H1 (cell line): ENCODE results near the gene KRTAP4-2. TPM values are rescaled to one million over a fixed set of nuclear protein-coding genes. Genes with fewer than 3 reads are reported as not detected.

ENCODE experiments used
- CTCF ChIA-PET: fragments of 300-600 bp; sonication (Branson Sonifier 250); formaldehyde crosslinking; loops from one replicate; lab custom pipeline; 2021; ENCODE audit not compliant: partially characterized antibody; lab: Charles Lee
- POLR2A ChIA-PET: fragments of 300-600 bp; sonication (Branson Sonifier 250); formaldehyde crosslinking; loops from one replicate; lab custom pipeline; 2021; ENCODE audit warnings: inconsistent platforms; ENCODE audit not compliant: partially characterized antibody; lab: Charles Lee
- DNase-seq, 2 experiments: peaks; one replicate each; pipeline versions ENCODE4 v3.0.0 to v3.0.0-alpha.2; 2010 to 2022; ENCODE audit warnings: low spot score in 2 of 2, low read depth in 1 of 2, mixed read lengths in 1 of 2
- FAIRE-seq: peaks from 2 replicates; lab custom pipeline; 2011; peaks lifted over from hg19 to GRCh38; lab: Jason Lieb, UNC
- H2AFZ ChIP-seq: 2 replicates; pipeline ENCODE4 v1.8.1; 2012; ENCODE audit warnings: low read length, inconsistent platforms
- H2AK5ac ChIP-seq: 2 replicates; pipeline ENCODE4 v1.6.1; 2013; ENCODE audit warnings: low read depth, low read length
- H2BK120ac ChIP-seq: replicated peaks from 2 replicates; pipeline ENCODE3; 2013; ENCODE audit warnings: low read depth, low read length, inconsistent platforms
- H2BK12ac ChIP-seq: 2 replicates; pipeline ENCODE4 v1.6.1; 2013; ENCODE audit warnings: low read depth, low read length
- H2BK15ac ChIP-seq: 2 replicates; pipeline ENCODE4 v1.6.1; 2013; ENCODE audit warnings: low read length
- H2BK20ac ChIP-seq: 2 replicates; pipeline ENCODE4 v1.6.1; 2013; ENCODE audit warnings: low read length
- H2BK5ac ChIP-seq: 2 replicates; pipeline ENCODE4 v1.6.1; 2013; ENCODE audit warnings: low read depth, low read length
- H3K14ac ChIP-seq: 2 replicates; pipeline ENCODE4 v1.6.1; 2013; ENCODE audit warnings: inconsistent platforms; ENCODE audit not compliant: insufficient read length
- H3K18ac ChIP-seq: 2 replicates; pipeline ENCODE4 v1.6.1; 2013; ENCODE audit warnings: low read length; ENCODE audit errors: extremely low read depth
- H3K23ac ChIP-seq: 2 replicates; pipeline ENCODE4 v1.6.1; 2013; ENCODE audit warnings: inconsistent platforms; ENCODE audit not compliant: insufficient read length
- H3K23me2 ChIP-seq: 2 replicates; pipeline ENCODE4 v1.6.1; 2013; ENCODE audit warnings: low read depth, low read length
- H3K27ac ChIP-seq: 2 replicates; pipeline ENCODE4 v1.6.1; 2011; ENCODE audit warnings: low read depth, low read length, inconsistent platforms
- H3K27me3 ChIP-seq, 4 experiments: replicated peaks in 1 of 4; 1 replicate in 1 of 4; 2 replicates in 3 of 4; pipeline versions ENCODE4 v1.6.1 to v1.8.1; 2011 to 2013; ENCODE audit warnings: low read length in 3 of 4, mild to moderate bottlenecking in 3 of 4, inconsistent platforms in 2 of 4, mixed read lengths in 2 of 4, moderate library complexity in 1 of 4; ENCODE audit not compliant: control insufficient read depth in 3 of 4, insufficient read depth in 3 of 4; ENCODE audit errors: extremely low read depth in 1 of 4
- H3K36me3 ChIP-seq, 4 experiments: 2 replicates each; pipeline versions ENCODE4 v1.6.1 to v1.8.1; 2011 to 2013; ENCODE audit warnings: mild to moderate bottlenecking in 4 of 4, low read length in 3 of 4, moderate library complexity in 2 of 4, control low read depth in 1 of 4, inconsistent platforms in 1 of 4; ENCODE audit not compliant: insufficient read depth in 4 of 4, control insufficient read depth in 2 of 4
- H3K4ac ChIP-seq: replicated peaks from 2 replicates; pipeline ENCODE3; 2013; ENCODE audit warnings: low read length, low read depth, mixed read lengths, inconsistent platforms; ENCODE audit not compliant: insufficient read length
- H3K4me1 ChIP-seq, 4 experiments: replicated peaks in 1 of 4; 1 replicate in 1 of 4; 2 replicates in 3 of 4; pipeline versions ENCODE4 v1.6.1 to v1.8.1; 2011 to 2013; ENCODE audit warnings: low read length in 3 of 4, inconsistent platforms in 2 of 4, mixed read lengths in 1 of 4; ENCODE audit not compliant: insufficient read depth in 4 of 4, control insufficient read depth in 3 of 4
- H3K4me2 ChIP-seq, 2 experiments: 2 replicates each; pipeline versions ENCODE4 v1.6.1 to v1.8.1; 2011 to 2013; ENCODE audit warnings: low read depth in 2 of 2, low read length in 2 of 2, control low read depth in 1 of 2, inconsistent platforms in 1 of 2, mild to moderate bottlenecking in 1 of 2; ENCODE audit not compliant: insufficient read depth in 1 of 2
- H3K4me3 ChIP-seq, 4 experiments: fragments of 200-600, 300-600 bp in 1 of 4; sonication (generic), shearing (Covaris generic), sonication (Bioruptor Twin) in 1 of 4; 2 replicates each; pipeline versions ENCODE4 v1.5.1 to v1.8.1; 2011 to 2016; ENCODE audit warnings: low read length in 4 of 4, low read depth in 3 of 4, control low read depth in 2 of 4, inconsistent platforms in 2 of 4, mild to moderate bottlenecking in 2 of 4, mixed read lengths in 1 of 4, moderate library complexity in 1 of 4; ENCODE audit not compliant: insufficient read depth in 2 of 4; ENCODE audit errors: extremely low read depth in 1 of 4
- H3K56ac ChIP-seq: replicated peaks from 2 replicates; pipeline ENCODE3; 2013; ENCODE audit warnings: low read depth, mild to moderate bottlenecking, mixed read lengths, low read length, inconsistent platforms; ENCODE audit not compliant: insufficient read length
- H3K79me1 ChIP-seq: 2 replicates; pipeline ENCODE4 v1.6.1; 2013; ENCODE audit warnings: low read depth, low read length, control low read depth
- H3K79me2 ChIP-seq, 2 experiments: 2 replicates each; pipeline versions ENCODE4 v1.6.1 to v1.8.1; 2012 to 2013; ENCODE audit warnings: low read length in 2 of 2, mild to moderate bottlenecking in 2 of 2, inconsistent platforms in 1 of 2; ENCODE audit not compliant: insufficient read depth in 2 of 2, control insufficient read depth in 1 of 2
- H3K9ac ChIP-seq, 4 experiments: replicated peaks in 1 of 4; 1 replicate in 1 of 4; 2 replicates in 3 of 4; pipeline versions ENCODE4 v1.6.1 to v1.8.1; 2011 to 2013; ENCODE audit warnings: low read depth in 3 of 4, low read length in 3 of 4, control low read depth in 2 of 4, mild to moderate bottlenecking in 2 of 4, moderate library complexity in 2 of 4, inconsistent platforms in 1 of 4; ENCODE audit errors: extremely low read depth in 1 of 4
- H3K9me3 ChIP-seq, 2 experiments: 2 replicates each; pipeline versions ENCODE4 v1.6.1 to v1.8.1; 2012 to 2013; ENCODE audit warnings: mild to moderate bottlenecking in 2 of 2, moderate library complexity in 2 of 2, control low read depth in 1 of 2, inconsistent platforms in 1 of 2, low read depth in 1 of 2, low read length in 1 of 2, mixed read lengths in 1 of 2; ENCODE audit not compliant: insufficient read depth in 2 of 2
- H4K20me1 ChIP-seq, 2 experiments: replicated peaks in 1 of 2; 2 replicates each; pipeline versions ENCODE3 to v1.8.1; 2011 to 2013; ENCODE audit warnings: inconsistent platforms in 2 of 2, low read length in 2 of 2, mild to moderate bottlenecking in 1 of 2; ENCODE audit not compliant: insufficient read depth in 2 of 2, control insufficient read depth in 1 of 2
- H4K5ac ChIP-seq: 2 replicates; pipeline ENCODE4 v1.6.1; 2013; ENCODE audit warnings: low read length, low read depth, mixed read lengths, inconsistent platforms; ENCODE audit not compliant: insufficient read length
- H4K8ac ChIP-seq: 2 replicates; pipeline ENCODE4 v1.8.0; 2013; ENCODE audit warnings: mild to moderate bottlenecking, moderate library complexity, low read length, inconsistent platforms; ENCODE audit not compliant: insufficient read depth; ENCODE audit errors: extremely low read depth
- H4K91ac ChIP-seq: replicated peaks from 2 replicates; pipeline ENCODE3; 2013; ENCODE audit warnings: low read length, mixed read lengths, inconsistent platforms; ENCODE audit not compliant: insufficient read length
- EZH2 ChIP-seq: fragments of 200-600 bp; sonication (generic); IDR thresholded peaks from 2 replicates; pipeline ENCODE4 v1.7.1; 2012; ENCODE audit warnings: low read depth, mild to moderate bottlenecking, moderate library complexity, low read length, inconsistent platforms; ENCODE audit not compliant: severe bottlenecking
- RAD21 ChIP-seq, 2 experiments: IDR thresholded peaks in 1 of 2; conservative IDR thresholded peaks in 1 of 2; 2 replicates each; pipeline ENCODE4 v1.6.1; 2011; ENCODE audit warnings: low read depth in 2 of 2, low read length in 2 of 2, improper control_type of control experiment in 1 of 2, inconsistent platforms in 1 of 2, mild to moderate bottlenecking in 1 of 2, moderate library complexity in 1 of 2
- RXRA ChIP-seq: IDR thresholded peaks from 2 replicates; pipeline ENCODE4 v1.6.1; 2011; ENCODE audit warnings: low read depth, mild to moderate bottlenecking, low read length, moderate library complexity; ENCODE audit not compliant: insufficient read depth
- WGBS, 2 experiments: shearing (Covaris generic) in 1 of 2; methylation state at CpG; one replicate each; pipeline versions ENCODE4 v1.1.6 to v1.1.7; 2013 to 2015; ENCODE audit warnings: low lambda C conversion rate in 2 of 2, mixed read lengths in 2 of 2, inconsistent platforms in 1 of 2, low coverage in 1 of 2, missing lambda C conversion rate in 1 of 2; ENCODE audit not compliant: insufficient replicate concordance in 2 of 2, insufficient coverage in 1 of 2, insufficient read length in 1 of 2; ENCODE audit errors: extremely low coverage in 1 of 2, missing lambda C conversion rate in 1 of 2; 5-methylcytosine and 5-hydroxymethylcytosine counted together
- polyA plus RNA-seq, 7 experiments: library from polyadenylated mRNA; depleted of rRNA in 3 of 7; stranded (reverse) in 5 of 7; unstranded in 2 of 7; fragments of >200 nt in 5 of 7; fragments of 200-250 nt in 2 of 7; gene quantifications; 1 replicate in 5 of 7; 2 replicates in 1 of 7; 4 replicates in 1 of 7; pipeline versions ENCODE4 v1.2.1 to v1.2.3, GENCODE V29; 2011 to 2013; ENCODE audit warnings: missing spikeins in 2 of 7, mixed read lengths in 2 of 7
- total RNA-seq: library from RNA; stranded (reverse); fragmentation: NEBNext Ultra II Directional; extraction: Animal tissue kit (Norgen Biotek cat#: 25700); gene quantifications from 2 replicates; pipeline ENCODE4 v1.2.1, GENCODE V29; 2021
- TF ChIP-seq, protein P1 (sequence below): IDR thresholded peaks from 2 replicates; pipeline ENCODE4 v1.6.1; 2011; ENCODE audit warnings: low read depth, mild to moderate bottlenecking, low read length; ENCODE audit not compliant: insufficient read depth

Gene KRTAP4-2
- total and polyA plus RNA-seq, 2 of the 8 experiments (the other 6 are each of a cell fraction or from before 2014, with no cell fraction given) = not detected

DNA sequence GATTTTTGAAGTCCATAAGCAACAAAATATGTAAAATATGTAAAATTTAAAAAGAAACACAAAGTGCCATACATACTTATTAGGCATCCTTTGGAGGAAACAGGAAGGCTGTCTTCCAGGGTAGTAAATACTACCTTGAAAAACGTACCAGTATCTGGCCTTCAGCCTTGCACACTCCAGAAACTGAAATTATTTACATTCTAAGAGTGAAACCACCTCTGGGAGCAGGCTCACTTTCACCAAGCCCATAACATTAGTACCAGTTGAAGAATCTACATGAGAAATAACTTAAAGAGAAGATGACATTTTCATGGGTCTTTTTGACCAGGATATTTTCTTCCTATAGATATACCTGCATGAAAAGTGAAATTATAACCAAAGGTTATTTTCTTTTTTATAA, 18.0 kb upstream of the KRTAP4-2 start:
- DNase-seq (no peak), FAIRE-seq (no peak)
- no peak overlapping the region for H2BK120ac ChIP-seq
- no peak overlapping the region for H3K27ac ChIP-seq
- no peak overlapping the region for H3K14ac ChIP-seq
- no peaks in the 10 kb centered on the region for H3K27me3 ChIP-seq
- no peak overlapping the region for H2AK5ac ChIP-seq
- H2BK5ac ChIP-seq = no peak overlapping the region
- no peaks in the 10 kb centered on the region for H3K4me1 ChIP-seq
- H3K9ac ChIP-seq = no peak overlapping the region
- H3K4me2 ChIP-seq = no peak overlapping the region
- ChIA-PET CTCF (no interaction called here), POLR2A (no interaction called here)
- H2BK12ac ChIP-seq = no peak overlapping the region
- no peaks in the 10 kb centered on the region for H3K79me2 ChIP-seq
- no peak overlapping the region for H3K23ac ChIP-seq
- H3K56ac ChIP-seq = no peak overlapping the region
- H3K4me3 ChIP-seq = no peak overlapping the region
- no peak overlapping the region for H2BK20ac ChIP-seq
- H3K79me1 ChIP-seq = no peaks in the 10 kb centered on the region
- 100% methylated on average over 1 of the region's 1 CpG; no CpG with 5 or more reads in 1 of the 2 experiments for WGBS, 2 experiments
- H3K18ac ChIP-seq = no peak overlapping the region
- H4K5ac ChIP-seq = no peak overlapping the region
- H4K91ac ChIP-seq = no peak overlapping the region
- H2BK15ac ChIP-seq = no peak overlapping the region
- no peak overlapping the region for H3K4ac ChIP-seq
- no peak overlapping the region for H2AFZ ChIP-seq
- TF ChIP-seq EZH2 (no peak), RXRA (no peak), RAD21 (IDR thresholded peaks at IDR 0.05 in 1 of 2, conservative IDR thresholded peaks at IDR 0.05 in 1 of 2; ENCODE audit: low read depth in 2 of 2, low read length in 2 of 2) (no peak)
- TF ChIP-seq, protein P1, sequence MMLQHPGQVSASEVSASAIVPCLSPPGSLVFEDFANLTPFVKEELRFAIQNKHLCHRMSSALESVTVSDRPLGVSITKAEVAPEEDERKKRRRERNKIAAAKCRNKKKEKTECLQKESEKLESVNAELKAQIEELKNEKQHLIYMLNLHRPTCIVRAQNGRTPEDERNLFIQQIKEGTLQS = no peak
- H3K36me3 ChIP-seq = no peaks in the 10 kb centered on the region
- no peaks in the 10 kb centered on the region for H3K23me2 ChIP-seq
- no peak overlapping the region for H4K8ac ChIP-seq
- 0 out of 4 replicates have a peak, but pooled peaks cover 0 to 3% of the 10 kb centered on the region in 2 experiments for H3K9me3 ChIP-seq
- H4K20me1 ChIP-seq = no peaks in the 10 kb centered on the region
